Measurements from ENCODE around the gene LRRD1. TPM values are rescaled to one million over a fixed set of nuclear protein-coding genes. Genes with fewer than 3 reads are reported as not detected.

LRRD1 gene
- total RNA-seq, 2 donors from 2014 or later = 0.40 TPM; not detected in 1

- WGBS = 97% methylated on average over 7 of the region's 7 CpGs
- TF ChIP-seq POLR2AphosphoS5 (IDR thresholded peaks at IDR 0.05) = no peak
- TF ChIP-seq POLR2A (IDR thresholded peaks at IDR 0.05) = no peak
- TF ChIP-seq CTCF (IDR thresholded peaks at IDR 0.05) = no peak
- Histone ChIP-seq H3K9me3 (no peaks in the 10 kb centered on the region), H3K27me3 (replicated peaks; ENCODE audit: insufficient read depth) (no peaks in the 10 kb centered on the region), H3K27ac (no peak overlapping the region), H3K4me1 (replicated peaks) (no peaks in the 10 kb centered on the region), H3K4me3 (no peak overlapping the region), H3K36me3 (no peaks in the 10 kb centered on the region)
- intact Hi-C loops (cut with DNase I) = no loop called here
- no peak for DNase-seq (ENCODE audit: low spot score)
Measured at GRCh38 chr7:92141161-92141560, 37.8 kb downstream of the LRRD1 start.

DNA sequence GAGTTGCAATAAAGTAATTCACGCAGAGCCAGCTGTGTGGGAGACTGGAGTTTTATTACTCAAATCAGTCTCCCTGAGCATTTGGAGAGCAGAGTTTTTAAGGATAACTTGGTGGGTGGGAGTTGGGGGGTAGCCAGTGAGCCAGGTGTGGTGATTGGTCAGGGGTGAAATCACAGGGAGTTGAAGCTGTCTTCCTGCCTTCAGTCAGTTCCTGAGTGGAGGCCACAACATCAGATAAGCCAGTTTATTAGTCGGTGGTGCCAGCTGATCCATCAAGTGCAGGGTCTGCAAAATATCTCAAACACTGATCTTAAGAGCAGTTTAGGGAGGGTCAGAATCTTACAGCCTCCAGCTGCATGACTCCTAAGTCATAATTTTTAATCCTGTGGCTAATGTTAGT, 41.4 kb downstream of the LRRD1 start:
- Histone ChIP-seq H3K27me3 (replicated peaks; ENCODE audit: insufficient read depth) (no peaks in the 10 kb centered on the region), H3K4me1 (replicated peaks) (peaks cover 3% of the 10 kb centered on the region), H3K27ac (no peak overlapping the region), H3K9me3 (no peaks in the 10 kb centered on the region), H3K4me3 (no peak overlapping the region), H3K36me3 (no peaks in the 10 kb centered on the region)
- DNase-seq (ENCODE audit: low spot score) = no peak
- intact Hi-C loops (cut with DNase I) = no loop called here
- TF ChIP-seq CTCF (IDR thresholded peaks at IDR 0.05) = no peak
- TF ChIP-seq POLR2AphosphoS5 (IDR thresholded peaks at IDR 0.05) = no peak
- 16% methylated on average over 2 of the region's 2 CpGs for WGBS

GRCh38 chr7:92135052-92135889, 43.7 kb downstream of the LRRD1 start:
- intact Hi-C loops (cut with DNase I) = loop anchor here (2.0 kb wide), 2 partner anchors 194 to 312 kb away; partner anchors contain the start of genes AKAP9 and GATAD1
- peak; percentile 52 for TF ChIP-seq POLR2AphosphoS5 (IDR thresholded peaks at IDR 0.05)
- no peak for TF ChIP-seq CTCF (IDR thresholded peaks at IDR 0.05)
- TF ChIP-seq POLR2A (IDR thresholded peaks at IDR 0.05) = no peak

DNA sequence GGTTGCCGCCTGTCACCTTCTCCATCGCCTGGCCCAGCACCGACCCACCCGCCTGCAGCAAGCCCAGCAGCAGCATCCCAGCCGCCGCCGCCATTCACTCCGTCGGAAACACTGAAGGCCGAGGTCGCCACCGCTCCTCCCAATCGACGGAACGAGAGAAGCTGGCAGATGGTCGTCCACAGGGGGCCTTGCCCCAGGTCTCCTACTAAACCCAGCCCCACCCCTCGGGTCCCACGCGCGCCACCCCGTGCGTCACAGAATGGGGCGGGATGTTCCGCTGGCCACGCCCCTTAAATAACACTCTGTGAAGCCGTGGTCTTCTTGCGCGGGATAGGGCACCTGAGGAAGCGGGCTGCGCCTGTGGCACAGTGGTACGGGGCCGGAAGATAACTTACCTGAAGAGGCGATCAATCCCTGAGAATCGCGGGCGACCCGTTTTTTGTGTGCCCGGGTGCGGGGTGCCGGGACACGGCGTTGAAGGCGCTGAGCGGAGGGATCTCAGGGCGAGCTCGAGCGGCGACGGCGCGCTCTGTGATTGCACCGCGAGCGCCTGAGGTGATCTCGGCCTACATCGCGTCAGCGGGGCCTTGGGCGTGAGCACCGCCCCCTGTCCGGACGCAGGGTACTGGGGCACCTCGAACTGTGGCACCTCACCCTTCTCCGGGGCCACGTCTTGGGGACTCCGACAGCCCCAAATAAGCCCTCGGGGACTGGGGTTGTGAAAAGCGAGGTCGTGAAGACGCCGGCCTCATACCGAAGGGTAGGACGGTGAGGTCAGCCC, 44.5 kb downstream of the LRRD1 start, which contains the start of gene CYP51A1:
Gene CYP51A1 (minus strand): TSS at position 207 of the 781 bp plus-strand sequence. CDS start 113 bp downstream, at position 94.
- peak; percentile 96 for DNase-seq (ENCODE audit: low spot score)
- Histone ChIP-seq H3K4me1 (replicated peaks) (peaks cover 6% of the 10 kb centered on the region), H3K27ac (peak within 1 kb of the TSS; percentile 97 to 99), H3K36me3 (no peaks in the 10 kb centered on the region), H3K27me3 (replicated peaks; ENCODE audit: insufficient read depth) (no peaks in the 10 kb centered on the region), H3K4me3 (peak within 1 kb of the TSS; percentile 83 to 98), H3K9me3 (no peaks in the 10 kb centered on the region)
- under 1% methylated on average over 67 of the region's 73 CpGs for WGBS
- TF ChIP-seq CTCF (IDR thresholded peaks at IDR 0.05) (peak in 2 of 4 experiments; percentile 5 to 25), POLR2AphosphoS5 (IDR thresholded peaks at IDR 0.05) (peak; percentile 93), POLR2A (IDR thresholded peaks at IDR 0.05) (peak; percentile 91)
- intact Hi-C loops (cut with DNase I) = loop anchor here (2.0 to 5.0 kb wide), 3 partner anchors 92 to 312 kb away; partner anchors contain the start of genes AKAP9 and GATAD1

More at GRCh38 chr7:92135052-92135889, 43.7 kb downstream of the LRRD1 start:
- Histone ChIP-seq H3K9me3 (no peaks in the 10 kb centered on the region), H3K27me3 (replicated peaks; ENCODE audit: insufficient read depth) (no peaks in the 10 kb centered on the region), H3K36me3 (no peaks in the 10 kb centered on the region), H3K4me3 (peak overlapping the region; percentile 83 to 98), H3K27ac (peak overlapping the region; percentile 97 to 99), H3K4me1 (replicated peaks) (peaks cover 6% of the 10 kb centered on the region)
- 8% methylated on average over 21 of the region's 21 CpGs for WGBS
- peak; percentile 33 for DNase-seq (ENCODE audit: low spot score)

All from prostate gland (tissue), 2 donors.